ENCODE measurements around the gene TAS1R1.

Gene TAS1R1

DNA sequence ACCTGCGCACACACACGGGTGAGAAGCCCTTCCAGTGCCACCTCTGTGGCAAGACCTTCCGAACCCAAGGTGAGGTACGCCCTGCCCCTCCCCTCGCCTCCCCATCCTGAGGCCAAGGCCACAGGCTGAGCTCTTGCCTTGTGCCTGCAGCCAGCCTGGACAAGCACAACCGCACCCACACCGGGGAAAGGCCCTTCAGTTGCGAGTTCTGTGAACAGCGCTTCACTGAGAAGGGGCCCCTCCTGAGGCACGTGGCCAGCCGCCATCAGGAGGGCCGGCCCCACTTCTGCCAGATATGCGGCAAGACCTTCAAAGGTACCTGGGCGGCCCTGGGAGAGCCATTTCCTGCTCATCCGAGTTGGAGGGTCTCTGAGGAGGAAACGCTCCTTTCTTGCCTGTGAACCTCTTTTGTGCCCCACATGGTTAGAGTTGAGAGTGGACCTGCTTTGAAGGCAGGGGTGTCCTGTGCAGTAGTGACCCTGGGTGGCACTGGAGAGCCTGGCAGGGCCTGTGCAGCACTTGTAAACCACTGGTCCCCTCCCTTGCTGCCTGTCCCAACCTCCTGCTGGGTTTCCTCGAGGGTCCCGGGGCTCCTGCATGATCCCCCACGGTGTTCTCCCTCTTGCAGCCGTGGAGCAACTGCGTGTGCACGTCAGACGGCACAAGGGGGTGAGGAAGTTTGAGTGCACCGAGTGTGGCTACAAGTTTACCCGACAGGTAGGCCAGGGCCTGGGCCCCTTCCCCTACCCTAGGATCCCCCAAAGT lies 33.2 kb downstream of the TAS1R1 start:
- no peaks in the 10 kb centered on the region for H3K9me3 ChIP-seq (ENCODE audit: control insufficient read depth in 2 of 2, low read length in 2 of 2)
- H3K9ac ChIP-seq (ENCODE audit: low read depth in 1 of 2, low read length in 2 of 2), result no peak overlapping the region
- peaks cover 28 to 52% of the 10 kb centered on the region in 2 donors for H3K36me3 ChIP-seq (ENCODE audit: control insufficient read depth in 2 of 2, insufficient read depth in 2 of 2, low read length in 2 of 2)
- H3K4me3 ChIP-seq (ENCODE audit: low read length in 2 of 2), result no peak overlapping the region
- no peak overlapping the region for H3K27ac ChIP-seq (ENCODE audit: low read depth in 2 of 2, low read length in 2 of 2)
- no peaks in the 10 kb centered on the region for H3K27me3 ChIP-seq (ENCODE audit: control insufficient read depth in 2 of 2, insufficient read depth in 2 of 2, low read length in 2 of 2)
- peaks cover 0 to 10% of the 10 kb centered on the region in 2 donors for H3K4me1 ChIP-seq (ENCODE audit: control insufficient read depth in 2 of 2, insufficient read depth in 2 of 2, low read length in 2 of 2)

DNA sequence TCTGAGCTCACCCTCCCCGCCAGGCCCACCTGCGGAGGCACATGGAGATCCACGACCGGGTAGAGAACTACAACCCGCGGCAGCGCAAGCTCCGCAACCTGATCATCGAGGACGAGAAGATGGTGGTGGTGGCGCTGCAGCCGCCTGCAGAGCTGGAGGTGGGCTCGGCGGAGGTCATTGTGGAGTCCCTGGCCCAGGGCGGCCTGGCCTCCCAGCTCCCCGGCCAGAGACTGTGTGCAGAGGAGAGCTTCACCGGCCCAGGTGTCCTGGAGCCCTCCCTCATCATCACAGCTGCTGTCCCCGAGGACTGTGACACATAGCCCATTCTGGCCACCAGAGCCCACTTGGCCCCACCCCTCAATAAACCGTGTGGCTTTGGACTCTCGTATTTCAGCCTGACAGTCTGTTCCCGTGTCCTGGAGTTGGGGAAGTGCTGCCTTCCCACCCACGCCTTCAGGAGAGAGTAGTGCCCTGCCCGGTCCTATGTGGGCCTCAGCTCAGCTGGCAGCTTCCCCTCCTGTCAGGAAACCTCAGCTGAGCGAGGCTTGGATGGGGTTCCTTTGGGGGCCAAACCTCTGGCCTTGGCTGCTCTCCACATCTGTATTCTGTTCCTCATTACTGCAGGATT lies 33.9 kb downstream of the TAS1R1 start:
- Histone ChIP-seq H3K4me1 (ENCODE audit: control insufficient read depth in 2 of 2, insufficient read depth in 2 of 2, low read length in 2 of 2) (peaks cover 0 to 10% of the 10 kb centered on the region in 2 donors), H3K27me3 (ENCODE audit: control insufficient read depth in 2 of 2, insufficient read depth in 2 of 2, low read length in 2 of 2) (no peaks in the 10 kb centered on the region), H3K4me3 (ENCODE audit: low read length in 2 of 2) (no peak overlapping the region), H3K9me3 (ENCODE audit: control insufficient read depth in 2 of 2, low read length in 2 of 2) (no peaks in the 10 kb centered on the region), H3K36me3 (ENCODE audit: control insufficient read depth in 2 of 2, insufficient read depth in 2 of 2, low read length in 2 of 2) (peaks cover 35 to 59% of the 10 kb centered on the region in 2 donors), H3K9ac (ENCODE audit: low read depth in 1 of 2, low read length in 2 of 2) (no peak overlapping the region), H3K27ac (ENCODE audit: low read depth in 2 of 2, low read length in 2 of 2) (no peak overlapping the region)

DNA sequence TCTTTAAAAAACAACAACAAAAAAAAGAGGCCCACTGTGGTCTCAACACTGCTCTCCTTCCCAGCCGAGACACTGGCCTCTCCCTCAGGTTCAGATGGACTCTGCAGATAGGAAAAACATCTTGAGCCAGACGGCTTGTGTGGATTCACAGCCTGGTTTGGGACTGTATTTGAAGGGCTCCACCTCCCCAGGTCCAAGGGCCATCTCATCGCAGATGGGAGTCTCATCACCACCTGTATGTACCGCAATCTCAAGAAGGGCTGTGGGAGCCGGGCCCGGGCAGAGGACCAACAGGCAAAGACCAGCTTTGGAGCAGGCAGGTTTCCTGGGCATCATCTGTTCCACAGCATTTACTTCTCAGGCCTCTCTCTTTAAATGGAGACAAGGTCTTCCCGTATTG lies 34.9 kb downstream of the TAS1R1 start:
- Histone ChIP-seq H3K4me1 (ENCODE audit: control insufficient read depth in 2 of 2, insufficient read depth in 2 of 2, low read length in 2 of 2) (peaks cover 0 to 10% of the 10 kb centered on the region in 2 donors), H3K27me3 (ENCODE audit: control insufficient read depth in 2 of 2, insufficient read depth in 2 of 2, low read length in 2 of 2) (no peaks in the 10 kb centered on the region), H3K27ac (ENCODE audit: low read depth in 2 of 2, low read length in 2 of 2) (no peak overlapping the region), H3K36me3 (ENCODE audit: control insufficient read depth in 2 of 2, insufficient read depth in 2 of 2, low read length in 2 of 2) (peaks cover 41 to 66% of the 10 kb centered on the region in 2 donors), H3K4me3 (ENCODE audit: low read length in 2 of 2) (no peak overlapping the region), H3K9me3 (ENCODE audit: control insufficient read depth in 2 of 2, low read length in 2 of 2) (no peaks in the 10 kb centered on the region), H3K9ac (ENCODE audit: low read depth in 1 of 2, low read length in 2 of 2) (no peak overlapping the region)

DNA sequence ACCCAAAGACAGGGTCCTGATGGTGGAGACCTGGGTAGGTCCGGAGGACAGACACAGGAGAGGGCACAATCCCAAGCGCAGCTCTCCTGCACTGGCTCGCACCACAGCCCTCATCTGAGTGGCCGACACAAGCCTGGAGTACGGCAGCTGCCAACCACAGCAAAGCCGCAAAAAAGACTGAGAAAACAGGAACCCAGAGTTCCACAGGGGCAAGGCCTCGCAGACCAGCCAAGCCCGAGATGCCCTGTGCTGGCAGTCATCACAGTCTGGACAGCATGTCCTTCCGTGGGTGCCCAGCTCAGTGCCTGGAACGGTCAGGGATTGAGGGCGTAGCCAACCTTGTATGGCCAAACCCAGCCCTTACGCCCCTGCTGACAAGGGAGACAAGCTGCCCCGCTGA lies 36.1 kb downstream of the TAS1R1 start:
- no peak overlapping the region for H3K9ac ChIP-seq (ENCODE audit: low read depth in 1 of 2, low read length in 2 of 2)
- H3K4me1 ChIP-seq (ENCODE audit: control insufficient read depth in 2 of 2, insufficient read depth in 2 of 2, low read length in 2 of 2), result peaks cover 0 to 10% of the 10 kb centered on the region in 2 donors
- no peaks in the 10 kb centered on the region for H3K27me3 ChIP-seq (ENCODE audit: control insufficient read depth in 2 of 2, insufficient read depth in 2 of 2, low read length in 2 of 2)
- no peak overlapping the region for H3K4me3 ChIP-seq (ENCODE audit: low read length in 2 of 2)
- H3K9me3 ChIP-seq (ENCODE audit: control insufficient read depth in 2 of 2, low read length in 2 of 2), result no peaks in the 10 kb centered on the region
- H3K36me3 ChIP-seq (ENCODE audit: control insufficient read depth in 2 of 2, insufficient read depth in 2 of 2, low read length in 2 of 2), result peaks cover 50 to 75% of the 10 kb centered on the region in 2 donors
- H3K27ac ChIP-seq (ENCODE audit: low read depth in 2 of 2, low read length in 2 of 2), result no peak overlapping the region

DNA sequence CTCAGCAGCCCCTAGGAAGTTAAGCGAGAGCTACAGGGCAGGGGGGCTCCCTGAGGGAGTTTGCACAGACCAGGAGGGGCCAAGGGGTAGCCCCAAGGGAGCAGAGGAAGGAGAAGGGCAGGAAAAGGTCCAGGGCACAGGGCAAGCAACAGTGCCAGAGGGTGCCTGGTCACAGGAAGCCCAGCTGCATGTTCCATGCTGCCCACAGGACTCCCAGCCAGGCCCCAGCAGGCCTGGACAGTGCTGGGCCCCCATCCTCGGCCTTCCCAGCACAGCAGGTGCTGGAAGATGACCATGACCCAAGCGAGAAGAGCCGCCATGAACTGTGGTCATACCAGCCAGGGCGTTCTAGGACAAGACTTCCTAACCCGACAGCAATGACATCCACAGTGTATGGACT lies 36.5 kb downstream of the TAS1R1 start:
- Histone ChIP-seq H3K4me3 (ENCODE audit: low read length in 2 of 2) (no peak overlapping the region), H3K27me3 (ENCODE audit: control insufficient read depth in 2 of 2, insufficient read depth in 2 of 2, low read length in 2 of 2) (no peaks in the 10 kb centered on the region), H3K9ac (ENCODE audit: low read depth in 1 of 2, low read length in 2 of 2) (no peak overlapping the region), H3K4me1 (ENCODE audit: control insufficient read depth in 2 of 2, insufficient read depth in 2 of 2, low read length in 2 of 2) (peaks cover 0 to 10% of the 10 kb centered on the region in 2 donors), H3K9me3 (ENCODE audit: control insufficient read depth in 2 of 2, low read length in 2 of 2) (no peaks in the 10 kb centered on the region), H3K36me3 (ENCODE audit: control insufficient read depth in 2 of 2, insufficient read depth in 2 of 2, low read length in 2 of 2) (peaks cover 53 to 77% of the 10 kb centered on the region in 2 donors), H3K27ac (ENCODE audit: low read depth in 2 of 2, low read length in 2 of 2) (no peak overlapping the region)

DNA sequence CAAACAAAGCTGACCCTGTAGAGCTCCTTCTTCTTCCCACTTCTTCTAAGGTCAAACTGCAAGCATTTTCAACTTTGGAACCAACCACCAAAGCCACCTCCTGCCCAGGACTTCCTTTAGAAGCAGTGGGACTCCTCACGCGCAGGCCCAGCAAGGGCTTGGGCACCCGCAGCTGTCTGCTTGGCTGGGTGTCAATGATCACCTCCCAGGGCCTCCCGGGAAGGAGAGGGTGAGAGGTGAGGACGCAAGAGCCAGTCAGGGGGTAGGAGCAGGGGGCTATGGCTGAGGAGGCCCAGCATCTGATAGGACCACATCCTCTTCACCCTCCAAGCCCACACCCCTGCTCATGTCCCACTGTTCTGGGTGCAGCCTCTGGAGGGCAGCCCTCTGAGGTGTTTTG lies 37.3 kb downstream of the TAS1R1 start:
- H3K9me3 ChIP-seq (ENCODE audit: control insufficient read depth in 2 of 2, low read length in 2 of 2), result no peaks in the 10 kb centered on the region
- peaks cover 2 to 10% of the 10 kb centered on the region in 2 donors for H3K4me1 ChIP-seq (ENCODE audit: control insufficient read depth in 2 of 2, insufficient read depth in 2 of 2, low read length in 2 of 2)
- H3K36me3 ChIP-seq (ENCODE audit: control insufficient read depth in 2 of 2, insufficient read depth in 2 of 2, low read length in 2 of 2), result peaks cover 58 to 75% of the 10 kb centered on the region in 2 donors
- H3K27me3 ChIP-seq (ENCODE audit: control insufficient read depth in 2 of 2, insufficient read depth in 2 of 2, low read length in 2 of 2), result no peaks in the 10 kb centered on the region
- no peak overlapping the region for H3K27ac ChIP-seq (ENCODE audit: low read depth in 2 of 2, low read length in 2 of 2)
- no peak overlapping the region for H3K4me3 ChIP-seq (ENCODE audit: low read length in 2 of 2)
- no peak overlapping the region for H3K9ac ChIP-seq (ENCODE audit: low read depth in 1 of 2, low read length in 2 of 2)

DNA sequence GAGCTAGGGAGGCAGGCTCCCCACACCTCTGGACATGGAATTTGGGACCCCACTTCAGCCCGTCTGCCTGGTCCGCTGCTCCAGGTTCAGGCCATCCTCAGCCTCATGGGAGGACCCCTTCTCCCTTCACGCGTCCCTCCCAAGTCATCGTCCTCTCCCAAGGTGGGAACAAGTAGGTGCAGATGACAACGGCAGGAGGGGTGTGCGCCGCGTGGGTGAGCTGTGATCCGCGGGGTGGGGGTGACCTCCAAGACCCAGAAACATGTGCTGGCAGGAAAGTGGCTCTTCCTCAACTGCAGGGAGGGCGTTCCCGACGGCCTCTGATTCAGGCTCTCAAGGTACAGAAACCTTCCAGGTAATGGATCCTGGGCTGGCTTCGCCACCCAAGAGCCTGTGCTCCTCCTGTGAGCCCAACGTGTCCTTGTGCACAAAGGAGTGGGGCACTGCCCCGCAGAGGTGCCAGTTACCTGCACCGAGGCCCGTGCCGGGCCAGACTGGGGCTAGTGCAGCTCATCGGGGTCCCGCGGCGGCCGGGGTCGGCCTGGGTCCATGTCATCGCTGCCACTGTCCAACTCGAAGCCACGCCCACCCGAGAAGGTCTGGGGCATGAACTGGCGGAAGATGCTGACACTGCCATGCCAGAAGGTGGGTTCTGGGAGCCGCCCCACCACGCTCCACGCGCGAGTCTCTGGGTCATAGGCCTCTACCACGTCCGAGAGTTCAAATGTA lies 37.9 kb downstream of the TAS1R1 start:
- Histone ChIP-seq H3K27ac (ENCODE audit: low read depth in 2 of 2, low read length in 2 of 2) (no peak overlapping the region), H3K27me3 (ENCODE audit: control insufficient read depth in 2 of 2, insufficient read depth in 2 of 2, low read length in 2 of 2) (no peaks in the 10 kb centered on the region), H3K4me1 (ENCODE audit: control insufficient read depth in 2 of 2, insufficient read depth in 2 of 2, low read length in 2 of 2) (peaks cover 2 to 5% of the 10 kb centered on the region in 2 donors), H3K36me3 (ENCODE audit: control insufficient read depth in 2 of 2, insufficient read depth in 2 of 2, low read length in 2 of 2) (peaks cover 58 to 75% of the 10 kb centered on the region in 2 donors), H3K4me3 (ENCODE audit: low read length in 2 of 2) (no peak overlapping the region), H3K9me3 (ENCODE audit: control insufficient read depth in 2 of 2, low read length in 2 of 2) (no peaks in the 10 kb centered on the region), H3K9ac (ENCODE audit: low read depth in 1 of 2, low read length in 2 of 2) (no peak overlapping the region)

DNA sequence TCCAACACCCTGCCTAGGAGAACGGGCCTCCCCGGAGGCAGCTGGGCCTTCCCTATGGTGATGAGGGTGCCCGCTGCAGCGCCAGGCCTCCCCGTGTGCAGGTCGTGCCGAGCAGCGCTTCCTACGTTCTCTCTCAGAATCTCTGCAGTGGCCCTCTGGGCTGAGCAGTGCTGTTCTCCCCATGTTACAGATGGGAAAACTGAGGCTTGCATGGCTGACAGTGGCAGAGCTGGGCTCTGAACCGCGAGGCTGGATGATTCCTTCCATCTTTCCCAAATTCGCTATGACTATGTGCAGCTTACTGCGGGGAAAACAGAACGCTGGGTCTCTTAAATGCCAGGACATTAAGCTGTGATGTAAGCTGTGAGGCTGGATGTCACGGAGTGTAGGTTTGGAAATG lies 38.7 kb downstream of the TAS1R1 start:
- Histone ChIP-seq H3K4me1 (ENCODE audit: control insufficient read depth in 2 of 2, insufficient read depth in 2 of 2, low read length in 2 of 2) (peaks cover under 1 to 2% of the 10 kb centered on the region in 2 donors), H3K9me3 (ENCODE audit: control insufficient read depth in 2 of 2, low read length in 2 of 2) (no peaks in the 10 kb centered on the region), H3K27me3 (ENCODE audit: control insufficient read depth in 2 of 2, insufficient read depth in 2 of 2, low read length in 2 of 2) (no peaks in the 10 kb centered on the region), H3K4me3 (ENCODE audit: low read length in 2 of 2) (no peak overlapping the region), H3K36me3 (ENCODE audit: control insufficient read depth in 2 of 2, insufficient read depth in 2 of 2, low read length in 2 of 2) (peaks cover 60 to 69% of the 10 kb centered on the region in 2 donors), H3K27ac (ENCODE audit: low read depth in 2 of 2, low read length in 2 of 2) (no peak overlapping the region), H3K9ac (ENCODE audit: low read depth in 1 of 2, low read length in 2 of 2) (no peak overlapping the region)

DNA sequence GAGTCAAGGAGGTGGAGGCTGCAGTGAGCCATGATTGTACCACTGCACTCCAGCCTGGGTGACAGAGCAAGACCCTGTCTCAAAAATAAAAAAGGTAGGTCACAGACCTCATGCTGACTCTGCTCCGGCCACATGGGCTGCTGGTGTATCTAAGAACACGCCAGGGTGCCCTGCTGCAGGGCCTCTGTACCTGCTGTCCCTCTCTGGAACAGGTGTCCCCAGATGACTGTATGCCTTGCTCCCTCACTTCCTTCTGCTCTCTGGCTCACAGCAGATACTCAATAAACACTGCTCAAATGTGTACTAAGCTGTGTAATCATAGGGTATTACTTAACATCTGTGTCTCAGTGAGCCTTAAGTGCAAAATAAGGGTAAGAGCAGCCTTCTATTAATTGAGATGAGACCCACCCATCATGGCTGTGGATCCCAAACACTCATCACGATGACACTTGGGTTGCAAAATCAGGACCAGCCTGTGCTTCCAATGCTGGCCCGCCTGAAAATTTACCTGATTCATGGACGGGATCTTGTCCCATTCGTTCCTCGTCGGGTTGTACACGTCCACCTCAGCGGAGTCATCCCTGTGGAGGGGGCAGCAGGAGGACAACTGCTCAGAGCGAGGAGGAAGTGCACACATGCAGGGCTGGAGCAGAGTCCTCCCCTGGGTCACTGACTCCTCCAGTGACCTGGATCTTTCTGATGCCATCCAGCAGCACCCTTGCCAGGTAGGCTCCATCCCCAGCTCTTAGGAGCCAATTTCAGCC lies 40.1 kb downstream of the TAS1R1 start:
- H3K4me3 ChIP-seq (ENCODE audit: low read length in 2 of 2), result no peak overlapping the region
- H3K36me3 ChIP-seq (ENCODE audit: control insufficient read depth in 2 of 2, insufficient read depth in 2 of 2, low read length in 2 of 2), result peaks cover 57 to 60% of the 10 kb centered on the region in 2 donors
- H3K4me1 ChIP-seq (ENCODE audit: control insufficient read depth in 2 of 2, insufficient read depth in 2 of 2, low read length in 2 of 2), result peaks cover 8 to 10% of the 10 kb centered on the region in 2 donors
- H3K9me3 ChIP-seq (ENCODE audit: control insufficient read depth in 2 of 2, low read length in 2 of 2), result no peaks in the 10 kb centered on the region
- H3K27me3 ChIP-seq (ENCODE audit: control insufficient read depth in 2 of 2, insufficient read depth in 2 of 2, low read length in 2 of 2), result no peaks in the 10 kb centered on the region
- H3K27ac ChIP-seq (ENCODE audit: low read depth in 2 of 2, low read length in 2 of 2), result no peak overlapping the region
- no peak overlapping the region for H3K9ac ChIP-seq (ENCODE audit: low read depth in 1 of 2, low read length in 2 of 2)
